ENCODE measurements around the gene POLN. TPM values are rescaled to one million over a fixed set of nuclear protein-coding genes. Genes with fewer than 3 reads are reported as not detected.

The POLN gene
- total RNA-seq, 1 donor from 2014 or later: 0.29 TPM

DNA sequence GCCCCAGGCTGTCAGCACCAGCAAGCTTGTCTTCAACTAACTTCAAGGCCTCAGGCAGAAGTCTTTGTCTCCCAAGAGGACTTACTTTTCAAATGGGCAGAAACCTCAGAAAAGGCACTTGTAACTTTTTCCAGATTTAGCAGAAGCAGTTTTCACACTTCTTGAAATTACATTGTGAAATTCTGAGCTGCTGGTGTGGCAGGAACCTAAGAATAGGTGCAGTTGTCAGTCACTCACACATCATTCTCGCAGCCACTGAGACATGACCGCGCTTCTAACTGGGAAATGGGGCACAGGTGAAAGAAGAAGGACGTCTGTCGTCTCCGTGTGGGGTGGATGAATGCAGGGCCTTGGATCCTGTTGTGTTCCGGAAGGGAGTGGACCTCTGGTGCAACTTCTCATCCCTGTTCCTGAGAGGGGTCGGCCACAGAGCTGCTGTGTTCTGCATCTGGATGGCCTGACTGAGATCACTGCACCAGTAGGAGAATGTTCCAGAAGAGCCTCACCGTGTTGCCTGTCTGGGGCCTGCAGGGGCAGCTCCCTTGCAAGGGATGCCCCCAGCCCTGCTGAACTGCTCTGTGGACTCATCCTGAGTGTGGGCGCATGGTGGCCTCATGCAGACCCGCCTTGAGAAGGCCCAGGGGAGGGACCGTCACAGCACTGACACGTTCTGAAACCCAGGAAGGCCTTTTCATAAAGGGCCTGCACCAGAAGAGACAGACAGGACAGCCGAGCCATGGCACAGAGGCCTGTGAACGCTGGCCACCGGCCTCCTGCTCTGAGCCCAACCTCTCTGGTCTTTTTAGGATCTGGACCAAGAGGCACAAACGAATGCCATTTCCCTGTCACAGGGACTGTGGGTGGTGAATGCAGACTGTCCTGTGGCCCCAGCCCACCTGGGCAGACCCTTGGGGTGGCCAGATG, 164.1 kb downstream of the POLN start:
- no peak overlapping the region for H3K4me3 ChIP-seq (ENCODE audit: low read depth, low read length)
- TF ChIP-seq, protein P1, sequence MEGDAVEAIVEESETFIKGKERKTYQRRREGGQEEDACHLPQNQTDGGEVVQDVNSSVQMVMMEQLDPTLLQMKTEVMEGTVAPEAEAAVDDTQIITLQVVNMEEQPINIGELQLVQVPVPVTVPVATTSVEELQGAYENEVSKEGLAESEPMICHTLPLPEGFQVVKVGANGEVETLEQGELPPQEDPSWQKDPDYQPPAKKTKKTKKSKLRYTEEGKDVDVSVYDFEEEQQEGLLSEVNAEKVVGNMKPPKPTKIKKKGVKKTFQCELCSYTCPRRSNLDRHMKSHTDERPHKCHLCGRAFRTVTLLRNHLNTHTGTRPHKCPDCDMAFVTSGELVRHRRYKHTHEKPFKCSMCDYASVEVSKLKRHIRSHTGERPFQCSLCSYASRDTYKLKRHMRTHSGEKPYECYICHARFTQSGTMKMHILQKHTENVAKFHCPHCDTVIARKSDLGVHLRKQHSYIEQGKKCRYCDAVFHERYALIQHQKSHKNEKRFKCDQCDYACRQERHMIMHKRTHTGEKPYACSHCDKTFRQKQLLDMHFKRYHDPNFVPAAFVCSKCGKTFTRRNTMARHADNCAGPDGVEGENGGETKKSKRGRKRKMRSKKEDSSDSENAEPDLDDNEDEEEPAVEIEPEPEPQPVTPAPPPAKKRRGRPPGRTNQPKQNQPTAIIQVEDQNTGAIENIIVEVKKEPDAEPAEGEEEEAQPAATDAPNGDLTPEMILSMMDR (conservative IDR thresholded peaks at IDR 0.05; ENCODE audit: low read depth, low read length): no peak
- no peak for DNase-seq (ENCODE audit: low read depth)

DNA sequence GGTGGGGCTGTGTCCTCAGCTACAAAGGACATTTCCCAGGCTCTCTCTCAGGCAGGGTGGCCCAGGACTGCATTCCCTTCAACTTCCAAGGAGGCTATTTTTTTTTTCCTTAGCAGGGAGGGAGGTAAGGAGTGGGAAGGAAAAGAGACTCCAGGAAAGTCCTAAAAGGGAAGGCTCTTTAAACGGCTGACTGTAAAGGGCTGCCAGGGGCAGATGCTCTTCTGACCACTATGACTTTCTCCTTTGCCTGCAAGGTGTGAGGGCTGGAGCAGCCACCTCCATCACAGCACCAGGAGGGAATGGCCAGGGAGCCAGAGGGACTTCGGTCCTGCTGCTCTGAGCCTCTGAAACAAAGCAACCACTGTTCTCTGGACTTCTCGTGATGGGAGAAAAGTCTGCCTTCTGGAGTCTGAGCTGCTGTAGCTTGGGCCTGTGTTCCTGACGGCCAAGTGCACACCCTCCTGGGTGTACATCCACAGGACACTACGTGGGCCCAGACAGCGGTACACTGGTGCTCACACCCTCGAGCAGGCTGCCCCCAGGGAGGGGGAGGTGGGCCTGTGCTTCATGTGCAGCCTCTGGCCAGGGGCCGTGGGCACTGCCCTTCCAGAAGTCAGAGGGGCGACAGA, 164.9 kb downstream of the POLN start:
- no peak for DNase-seq (ENCODE audit: low read depth)
- TF ChIP-seq, protein P1 (conservative IDR thresholded peaks at IDR 0.05; ENCODE audit: low read depth, low read length): no peak
- H3K4me3 ChIP-seq (ENCODE audit: low read depth, low read length): no peak overlapping the region

- TF ChIP-seq, protein P1 (conservative IDR thresholded peaks at IDR 0.05; ENCODE audit: low read depth, low read length): no peak
- H3K4me3 ChIP-seq (ENCODE audit: low read depth, low read length): no peak overlapping the region
- no peak for DNase-seq (ENCODE audit: low read depth)
Measured at GRCh38 chr4:2075987-2076907, 165.7 kb downstream of the POLN start.

- no peak overlapping the region for H3K4me3 ChIP-seq (ENCODE audit: low read depth, low read length)
- DNase-seq (ENCODE audit: low read depth): no peak
- TF ChIP-seq, protein P1 (conservative IDR thresholded peaks at IDR 0.05; ENCODE audit: low read depth, low read length): no peak
Measured at GRCh38 chr4:2075171-2075986, 166.5 kb downstream of the POLN start.

- no peak overlapping the region for H3K4me3 ChIP-seq (ENCODE audit: low read depth, low read length)
- TF ChIP-seq, protein P1 (conservative IDR thresholded peaks at IDR 0.05; ENCODE audit: low read depth, low read length): no peak
- no peak for DNase-seq (ENCODE audit: low read depth)
Measured at GRCh38 chr4:2074588-2074987, 167.3 kb downstream of the POLN start.
